HepG2 (cell line): Measurements from ENCODE around the gene DNLZ. TPM values are rescaled to one million over a fixed set of nuclear protein-coding genes. Genes with fewer than 3 reads are reported as not detected.

Source experiments
- E2F5 ChIP-seq: sonication (generic); formaldehyde crosslinking; conservative IDR thresholded peaks from 2 replicates; pipeline ENCODE4 v1.4.0; 2020; ENCODE audit warnings: missing genetic modification reagents
- FOXA1 ChIP-seq, 2 experiments: fragments of 450-650 bp in 1 of 2; sonication (generic) in 1 of 2; formaldehyde crosslinking in 1 of 2; IDR thresholded peaks; 2 replicates each; pipeline versions ENCODE4 v1.4.0 to v1.6.1; 2016 to 2020; ENCODE audit warnings: missing genetic modification reagents in 1 of 2
- GPN1 ChIP-seq: sonication (generic); formaldehyde crosslinking; IDR thresholded peaks from 2 replicates; pipeline ENCODE4 v1.5.1; 2020; ENCODE audit warnings: missing genetic modification reagents, borderline replicate concordance
- HNF4A ChIP-seq: sonication (generic); formaldehyde crosslinking; IDR thresholded peaks from 2 replicates; pipeline ENCODE4 v1.4.0; 2020; ENCODE audit warnings: missing genetic modification reagents
- HNRNPL ChIP-seq: fragments of 200-400 bp; formaldehyde crosslinking; IDR thresholded peaks from 2 replicates; pipeline ENCODE4 v1.6.1; 2017; ENCODE audit warnings: mild to moderate bottlenecking, low read depth, low read length
- NFYC ChIP-seq: IDR thresholded peaks from 2 replicates; pipeline ENCODE4 v1.6.1; 2016; ENCODE audit warnings: missing genetic modification reagents, missing compliant biosample characterization
- NR2F2 ChIP-seq: IDR thresholded peaks from 2 replicates; pipeline ENCODE4 v1.6.1; 2012; ENCODE audit warnings: low read depth, inconsistent platforms, borderline replicate concordance
- PPARG ChIP-seq: conservative IDR thresholded peaks from 2 replicates; pipeline ENCODE4 v1.6.1; 2016; ENCODE audit warnings: missing biosample characterization, missing genetic modification reagents
- PTBP1 ChIP-seq: fragments of 200-400 bp; formaldehyde crosslinking; IDR thresholded peaks from 2 replicates; pipeline ENCODE4 v1.6.1; 2018; ENCODE audit warnings: low read length, low read depth; ENCODE audit not compliant: poor library complexity, severe bottlenecking
- REL ChIP-seq: sonication (generic); formaldehyde crosslinking; conservative IDR thresholded peaks from 2 replicates; pipeline ENCODE4 v1.8.0; 2022; ENCODE audit warnings: mild to moderate bottlenecking, missing genetic modification reagents, moderate library complexity
- RNF2 ChIP-seq: fragments of 450-650 bp; conservative IDR thresholded peaks from 2 replicates; pipeline ENCODE4 v1.6.1; 2016; ENCODE audit warnings: low read depth
- TFAP4 ChIP-seq: sonication (generic); IDR thresholded peaks from 2 replicates; pipeline ENCODE4 v1.6.1; 2016; ENCODE audit warnings: low read depth, borderline replicate concordance
- THYN1 ChIP-seq: sonication (generic); formaldehyde crosslinking; IDR thresholded peaks from 2 replicates; pipeline ENCODE4 v1.8.1; 2023; ENCODE audit warnings: low read depth, mild to moderate bottlenecking, moderate library complexity, missing genetic modification reagents, borderline replicate concordance
- TOPORS ChIP-seq: sonication (generic); formaldehyde crosslinking; IDR thresholded peaks from 2 replicates; pipeline ENCODE4 v1.8.0; 2023; ENCODE audit warnings: mild to moderate bottlenecking, missing genetic modification reagents
- ZBTB39 ChIP-seq: sonication (generic); formaldehyde crosslinking; IDR thresholded peaks from 2 replicates; pipeline ENCODE4 v1.5.0; 2020; ENCODE audit warnings: missing genetic modification reagents
- ZGPAT ChIP-seq: IDR thresholded peaks from 2 replicates; pipeline ENCODE4 v1.6.1; 2016; ENCODE audit warnings: mild to moderate bottlenecking
- ZNF280B ChIP-seq: sonication (generic); formaldehyde crosslinking; IDR thresholded peaks from 2 replicates; pipeline ENCODE4 v1.5.0; 2020; ENCODE audit warnings: missing genetic modification reagents, mild to moderate bottlenecking, borderline replicate concordance
- ZNF580 ChIP-seq: IDR thresholded peaks from 2 replicates; pipeline ENCODE4 v1.6.1; 2016; ENCODE audit warnings: low read depth, borderline replicate concordance
- ZNF773 ChIP-seq: sonication (generic); formaldehyde crosslinking; IDR thresholded peaks from 2 replicates; pipeline ENCODE4 v1.4.0; 2020; ENCODE audit warnings: missing genetic modification reagents, borderline replicate concordance
- ZNF878 ChIP-seq: sonication (generic); formaldehyde crosslinking; IDR thresholded peaks from 2 replicates; pipeline ENCODE4 v1.8.1; 2023; ENCODE audit warnings: mild to moderate bottlenecking, missing genetic modification reagents, moderate library complexity
- polyA plus RNA-seq, 8 experiments: library from polyadenylated mRNA; depleted of rRNA in 3 of 8; stranded (reverse) in 7 of 8; unstranded in 1 of 8; fragments of >200 nt; fragmentation: Illumina TruSeq in 4 of 8; extraction: Trizol in 4 of 8; gene quantifications; 2 replicates each; pipeline versions ENCODE4 v1.2.1 to v1.2.3, GENCODE V29; 2011 to 2016; ENCODE audit warnings: low read depth in 4 of 8, missing spikeins in 1 of 8, mixed read lengths in 1 of 8; ENCODE audit not compliant: insufficient read depth in 1 of 8
- total RNA-seq, 5 experiments: library from RNA; depleted of rRNA; stranded (reverse); fragments of >200 nt; fragmentation: Illumina TruSeq; extraction: Trizol; gene quantifications; 2 replicates each; pipeline ENCODE4 v1.2.3, GENCODE V29; 2016; ENCODE audit warnings: low read depth in 1 of 5

Gene DNLZ
- total and polyA plus RNA-seq, 2 of the 13 experiments (the other 11 are each of a cell fraction or from before 2014, with no cell fraction given): 3.4 to 8.0 TPM

GRCh38 chr9:136345281-136346156 lies 18.0 kb downstream of the DNLZ start (continued):
- TF ChIP-seq NR2F2: peak; percentile 13; the same call in 1 of the 2 replicates
- no peak for TF ChIP-seq FOXA1 (IDR thresholded peaks at IDR 0.05)
- TF ChIP-seq FOXA1 (CRISPR knock-in tag; IDR thresholded peaks at IDR 0.05): no peak
- no peak for TF ChIP-seq THYN1 (CRISPR knock-in tag)
- no peak for TF ChIP-seq ZNF580 (CRISPR knock-in tag)
- no peak for TF ChIP-seq ZBTB39 (CRISPR knock-in tag)
- TF ChIP-seq GPN1 (CRISPR knock-in tag): no peak
- no peak for TF ChIP-seq REL (CRISPR knock-in tag)
- no peak for TF ChIP-seq ZNF878 (CRISPR knock-in tag)
- peak; percentile 7; the same call in 1 of the 2 replicates for TF ChIP-seq TFAP4
- TF ChIP-seq HNRNPL: peak; percentile 64; the same call in 1 of the 2 replicates
- 0 out of 2 replicates have a peak, but pooled peaks have one; percentile 56 for TF ChIP-seq ZNF773 (CRISPR knock-in tag)
- TF ChIP-seq PTBP1: no peak
- no peak for TF ChIP-seq E2F5 (CRISPR knock-in tag)
- no peak for TF ChIP-seq ZNF280B (CRISPR knock-in tag)
- peak; percentile 52 for TF ChIP-seq ZGPAT (CRISPR knock-in tag)
- TF ChIP-seq RNF2: no peak
- no peak for TF ChIP-seq NFYC (CRISPR knock-in tag)
- TF ChIP-seq TOPORS (CRISPR knock-in tag): no peak
- TF ChIP-seq HNF4A (CRISPR knock-in tag): peak; percentile 27; the same call in 1 of the 2 replicates
- TF ChIP-seq PPARG (CRISPR knock-in tag): no peak
